Liver (tissue), 9 donors: ENCODE measurements around the gene BCR. TPM values are rescaled to one million over a fixed set of nuclear protein-coding genes. Genes with fewer than 3 reads are reported as not detected.

ENCODE experiments used
- DNase-seq: peaks from one replicate; pipeline ENCODE4 v3.0.0-alpha.2; 2017; ENCODE audit warnings: low spot score
- H3K27ac ChIP-seq, 2 donors: one replicate each; pipeline ENCODE4 v1.7.0; 2013; ENCODE audit warnings: inconsistent platforms in 2 of 2, low read length in 2 of 2, control low read depth in 1 of 2, low read depth in 1 of 2, mild to moderate bottlenecking in 1 of 2
- H3K27me3 ChIP-seq, 4 donors: one replicate each; pipeline versions ENCODE4 v1.6.1 to v1.7.0; 2013; ENCODE audit warnings: low read length in 3 of 4, inconsistent platforms in 1 of 4, mild to moderate bottlenecking in 1 of 4, moderate library complexity in 1 of 4; ENCODE audit not compliant: control insufficient read depth in 4 of 4, insufficient read depth in 4 of 4
- H3K36me3 ChIP-seq, 4 donors: one replicate each; pipeline versions ENCODE4 v1.6.1 to v1.7.0; 2013; ENCODE audit warnings: low read length in 3 of 4, mild to moderate bottlenecking in 3 of 4, low read depth in 1 of 4, moderate library complexity in 1 of 4; ENCODE audit not compliant: control insufficient read depth in 4 of 4, insufficient read depth in 3 of 4
- H3K4me1 ChIP-seq, 4 donors: one replicate each; pipeline versions ENCODE4 v1.6.1 to v1.7.0; 2013; ENCODE audit warnings: low read length in 3 of 4, mild to moderate bottlenecking in 3 of 4, moderate library complexity in 1 of 4; ENCODE audit not compliant: control insufficient read depth in 4 of 4, insufficient read depth in 4 of 4
- H3K4me3 ChIP-seq, 3 donors: one replicate each; pipeline versions ENCODE4 v1.6.1 to v1.7.0; 2013; ENCODE audit warnings: low read length in 3 of 3, control low read depth in 1 of 3, low read depth in 1 of 3, mild to moderate bottlenecking in 1 of 3
- H3K9ac ChIP-seq, 2 donors: one replicate each; pipeline ENCODE4 v1.7.0; 2013; ENCODE audit warnings: low read length in 2 of 2, mild to moderate bottlenecking in 2 of 2, moderate library complexity in 2 of 2, control low read depth in 1 of 2, low read depth in 1 of 2
- H3K9me3 ChIP-seq, 4 donors: one replicate each; pipeline versions ENCODE4 v1.6.1 to v1.7.0; 2013; ENCODE audit warnings: low read length in 3 of 4; ENCODE audit not compliant: control insufficient read depth in 4 of 4
- EGR1 ChIP-seq, 2 donors: IDR thresholded peaks; 2 replicates each; pipeline ENCODE4 v1.6.1; 2016 to 2018; ENCODE audit warnings: antibody characterized with exemption in 2 of 2, low read depth in 2 of 2
- FOXA1 ChIP-seq: IDR thresholded peaks from 2 replicates; pipeline ENCODE4 v1.6.1; 2016; ENCODE audit warnings: antibody characterized with exemption
- FOXA2 ChIP-seq: IDR thresholded peaks from 2 replicates; pipeline ENCODE4 v1.6.1; 2016; ENCODE audit warnings: antibody characterized with exemption
- GABPA ChIP-seq, 2 donors: IDR thresholded peaks in 1 of 2; conservative IDR thresholded peaks in 1 of 2; 2 replicates each; pipeline ENCODE4 v1.6.1; 2016; ENCODE audit warnings: antibody characterized with exemption in 2 of 2, mild to moderate bottlenecking in 1 of 2, moderate library complexity in 1 of 2
- HNF4A ChIP-seq, 2 donors: conservative IDR thresholded peaks; 2 replicates each; pipeline ENCODE4 v1.6.1; 2016; ENCODE audit warnings: antibody characterized with exemption in 2 of 2, mild to moderate bottlenecking in 2 of 2
- JUND ChIP-seq, 2 donors: IDR thresholded peaks; 2 replicates each; pipeline ENCODE4 v1.6.1; 2016; ENCODE audit warnings: antibody characterized with exemption in 2 of 2
- NR2F2 ChIP-seq: IDR thresholded peaks from 2 replicates; pipeline ENCODE4 v1.6.1; 2016; ENCODE audit warnings: antibody characterized with exemption
- RAD21 ChIP-seq, 2 donors: IDR thresholded peaks; 2 replicates each; pipeline ENCODE4 v1.6.1; 2016; ENCODE audit warnings: antibody characterized with exemption in 2 of 2, mild to moderate bottlenecking in 2 of 2
- RXRA ChIP-seq, 2 donors: IDR thresholded peaks; 2 replicates each; pipeline ENCODE4 v1.6.1; 2017 to 2018; ENCODE audit warnings: antibody characterized with exemption in 2 of 2, mild to moderate bottlenecking in 1 of 2
- WGBS: extraction: QIAGEN DNeasy Blood & Tissue Kit; methylation state at CpG from one replicate; pipeline ENCODE4 v1.1.7; 2013; 5-methylcytosine and 5-hydroxymethylcytosine counted together
- polyA plus RNA-seq, 2 donors: library from polyadenylated mRNA; stranded (reverse) in 1 of 2; unstranded in 1 of 2; fragments of 200-250 nt in 1 of 2; fragments of >200 nt in 1 of 2; fragmentation: Nextera tagmentation in 1 of 2; extraction: Ambion mirVana in 1 of 2; gene quantifications; one replicate each; pipeline versions ENCODE4 v1.2.1 to v1.2.3, GENCODE V29; 2013 to 2015
- total RNA-seq, 2 donors: library from RNA; depleted of rRNA; stranded (reverse); fragments of >200 nt; gene quantifications; one replicate each; pipeline ENCODE4 v1.2.3, GENCODE V29; 2014
- TF ChIP-seq, protein P1 (sequence below): IDR thresholded peaks from 2 replicates; pipeline ENCODE4 v1.6.1; 2016; ENCODE audit warnings: antibody characterized with exemption
- TF ChIP-seq, protein P2 (sequence below): IDR thresholded peaks from 2 replicates; pipeline ENCODE4 v1.6.1; 2016; ENCODE audit warnings: antibody characterized with exemption
- TF ChIP-seq, protein P3 (sequence below): fragments of 150-350 bp; IDR thresholded peaks from 2 replicates; pipeline ENCODE4 v1.5.1; 2017; ENCODE audit warnings: improper control_type of control experiment, low read depth, low read length; ENCODE audit not compliant: missing input control
- donor health status: healthy.
- donor health status: healthy.
- donor health status: healthy.
- donor health status: healthy.
- donor health status: healthy.

The BCR gene
- total and polyA plus RNA-seq, 4 donors: 7.4 to 35.6 (median 18.3) TPM

DNA sequence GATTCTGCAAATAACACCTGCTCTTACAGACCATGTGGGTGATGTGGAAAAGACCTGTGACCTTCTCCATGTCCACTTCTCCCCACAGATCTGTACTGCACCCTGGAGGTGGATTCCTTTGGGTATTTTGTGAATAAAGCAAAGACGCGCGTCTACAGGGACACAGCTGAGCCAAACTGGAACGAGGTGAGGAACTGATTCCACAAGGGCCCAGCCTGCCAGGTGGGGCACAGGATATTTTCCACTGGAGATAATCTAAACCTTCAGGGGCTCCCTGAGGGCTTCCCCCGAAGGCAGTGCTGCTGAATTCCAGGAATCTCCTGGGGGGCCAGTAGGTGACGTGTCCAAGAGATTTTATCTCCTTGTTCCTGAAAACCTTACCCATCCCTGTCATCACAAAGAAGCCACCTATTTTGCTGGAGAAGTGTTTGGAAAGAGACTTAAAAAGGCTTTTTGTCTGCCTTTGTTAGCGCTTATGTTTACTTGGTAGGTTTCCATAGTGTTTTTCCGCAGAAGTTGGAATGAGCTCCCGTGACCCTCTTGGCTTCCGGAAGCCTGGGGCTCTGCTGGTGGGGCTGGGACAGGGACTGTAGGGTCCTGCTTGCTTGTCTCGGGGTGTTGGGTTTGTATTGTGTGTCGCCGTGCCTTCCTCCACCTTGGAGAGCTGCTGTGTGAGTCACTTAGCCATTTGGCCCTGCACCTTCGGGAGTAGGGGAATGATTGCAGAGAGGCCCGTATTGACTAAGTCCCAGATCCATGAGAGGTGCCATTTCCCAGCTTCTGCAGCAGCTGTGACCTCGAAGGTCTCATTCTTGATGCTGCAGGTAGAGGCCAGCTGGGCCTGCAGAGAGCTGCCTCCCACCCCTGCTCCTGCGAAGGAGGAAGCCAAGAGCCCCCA, 112.4 kb downstream of the BCR start:
- WGBS: 95% methylated on average over 17 of the region's 17 CpGs

DNA sequence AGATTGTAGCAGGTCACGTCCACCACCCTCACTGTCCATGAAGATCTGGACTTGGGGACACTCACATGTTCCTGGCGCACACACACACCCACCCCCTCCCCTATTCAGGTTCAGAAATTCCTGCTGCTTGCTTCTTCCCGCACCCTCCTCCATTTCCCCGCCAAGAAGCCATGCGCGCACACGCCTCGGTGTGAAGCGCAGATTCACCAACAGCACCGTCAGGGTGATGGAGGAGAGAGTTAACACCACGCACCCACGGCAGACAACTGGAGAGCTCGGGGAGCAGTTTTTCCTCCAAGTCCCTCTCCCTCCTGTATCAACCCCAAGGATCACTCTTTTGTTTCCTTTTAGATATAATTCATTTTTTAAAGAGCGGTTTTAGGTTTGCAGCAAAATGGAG, 113.4 kb downstream of the BCR start:
- Histone ChIP-seq H3K4me1 (peaks cover 0 to 13% (median 7%) of the 10 kb centered on the region in 4 donors), H3K9me3 (no peaks in the 10 kb centered on the region), H3K27ac (no peak overlapping the region), H3K9ac (no peak overlapping the region), H3K4me3 (no peak overlapping the region), H3K27me3 (no peaks in the 10 kb centered on the region), H3K36me3 (peaks cover 11 to 54% (median 29%) of the 10 kb centered on the region in 4 donors)
- DNase-seq: no peak
- no peak for TF ChIP-seq GABPA (IDR thresholded peaks at IDR 0.05 in 1 of 2, conservative IDR thresholded peaks at IDR 0.05 in 1 of 2)
- no peak for TF ChIP-seq RXRA (IDR thresholded peaks at IDR 0.05)
- WGBS: 97% methylated on average over 14 of the region's 14 CpGs

More for the DNA sequence above, 112.4 kb downstream of the BCR start:
- Histone ChIP-seq H3K4me1 (peaks cover 0 to 13% (median 7%) of the 10 kb centered on the region in 4 donors), H3K4me3 (no peak overlapping the region), H3K27ac (no peak overlapping the region), H3K9ac (no peak overlapping the region), H3K27me3 (no peaks in the 10 kb centered on the region), H3K36me3 (peaks cover 11 to 55% (median 27%) of the 10 kb centered on the region in 4 donors), H3K9me3 (no peaks in the 10 kb centered on the region)
- TF ChIP-seq JUND (IDR thresholded peaks at IDR 0.05) (no peak), FOXA1 (no peak), EGR1 (IDR thresholded peaks at IDR 0.05; ENCODE audit: low read depth in 2 of 2) (no peak), NR2F2 (no peak)
- DNase-seq: no peak

DNA sequence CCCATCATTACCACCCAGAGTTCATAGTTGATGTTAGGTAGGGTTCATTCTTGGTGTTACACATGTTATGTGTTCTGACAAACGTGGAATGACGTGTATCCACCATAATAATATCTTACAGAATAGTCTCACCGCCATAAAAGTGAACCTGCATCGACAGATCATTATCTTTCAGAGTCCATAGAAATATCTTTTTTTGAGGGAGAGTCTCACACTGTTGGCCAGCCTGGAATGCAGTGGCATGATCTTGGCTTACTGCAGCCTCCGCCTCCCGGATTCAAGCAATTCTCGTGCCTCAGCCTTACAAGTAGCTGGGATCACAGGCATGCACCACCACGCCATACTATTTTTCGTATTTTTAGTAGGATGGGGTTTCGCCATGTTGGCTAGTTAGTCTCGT, 113.9 kb downstream of the BCR start:
- Histone ChIP-seq H3K27me3 (no peaks in the 10 kb centered on the region), H3K36me3 (peaks cover 11 to 54% (median 29%) of the 10 kb centered on the region in 4 donors), H3K4me3 (no peak overlapping the region), H3K9ac (no peak overlapping the region), H3K9me3 (no peaks in the 10 kb centered on the region), H3K27ac (no peak overlapping the region), H3K4me1 (peaks cover 0 to 13% (median 7%) of the 10 kb centered on the region in 4 donors)
- no peak for DNase-seq
- TF ChIP-seq EGR1 (IDR thresholded peaks at IDR 0.05; ENCODE audit: low read depth in 2 of 2) (no peak), FOXA2 (no peak), RXRA (IDR thresholded peaks at IDR 0.05) (no peak), GABPA (IDR thresholded peaks at IDR 0.05 in 1 of 2, conservative IDR thresholded peaks at IDR 0.05 in 1 of 2) (no peak)
- TF ChIP-seq, protein P1, sequence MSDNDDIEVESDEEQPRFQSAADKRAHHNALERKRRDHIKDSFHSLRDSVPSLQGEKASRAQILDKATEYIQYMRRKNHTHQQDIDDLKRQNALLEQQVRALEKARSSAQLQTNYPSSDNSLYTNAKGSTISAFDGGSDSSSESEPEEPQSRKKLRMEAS: no peak
- TF ChIP-seq, protein P2, sequence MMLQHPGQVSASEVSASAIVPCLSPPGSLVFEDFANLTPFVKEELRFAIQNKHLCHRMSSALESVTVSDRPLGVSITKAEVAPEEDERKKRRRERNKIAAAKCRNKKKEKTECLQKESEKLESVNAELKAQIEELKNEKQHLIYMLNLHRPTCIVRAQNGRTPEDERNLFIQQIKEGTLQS: no peak
- 96% methylated on average over 11 of the region's 11 CpGs for WGBS

DNA sequence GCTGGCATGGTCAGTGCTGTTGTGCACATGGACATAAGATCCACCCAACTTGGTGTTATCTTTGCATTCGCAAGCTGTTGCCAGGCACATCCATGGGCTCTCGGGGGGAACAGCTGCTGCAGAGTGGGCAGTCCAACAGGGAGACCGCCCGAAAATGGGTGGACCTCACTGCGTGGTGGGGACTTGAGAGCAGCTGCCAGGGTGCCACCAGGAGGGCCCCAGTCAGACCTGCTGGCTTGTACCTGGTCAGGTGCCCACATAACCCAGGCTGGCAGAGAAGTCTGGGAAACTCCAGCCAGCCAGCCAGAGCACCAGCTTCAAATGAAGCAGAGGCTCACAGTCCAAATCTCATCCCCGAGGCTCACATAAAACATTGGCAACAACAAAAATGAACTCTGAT, 120.2 kb downstream of the BCR start:
- no peaks in the 10 kb centered on the region for H3K9me3 ChIP-seq
- no peak for DNase-seq
- TF ChIP-seq HNF4A (conservative IDR thresholded peaks at IDR 0.05) (no peak), NR2F2 (no peak), RAD21 (IDR thresholded peaks at IDR 0.05) (no peak), JUND (IDR thresholded peaks at IDR 0.05) (no peak)
- TF ChIP-seq, protein P3, sequence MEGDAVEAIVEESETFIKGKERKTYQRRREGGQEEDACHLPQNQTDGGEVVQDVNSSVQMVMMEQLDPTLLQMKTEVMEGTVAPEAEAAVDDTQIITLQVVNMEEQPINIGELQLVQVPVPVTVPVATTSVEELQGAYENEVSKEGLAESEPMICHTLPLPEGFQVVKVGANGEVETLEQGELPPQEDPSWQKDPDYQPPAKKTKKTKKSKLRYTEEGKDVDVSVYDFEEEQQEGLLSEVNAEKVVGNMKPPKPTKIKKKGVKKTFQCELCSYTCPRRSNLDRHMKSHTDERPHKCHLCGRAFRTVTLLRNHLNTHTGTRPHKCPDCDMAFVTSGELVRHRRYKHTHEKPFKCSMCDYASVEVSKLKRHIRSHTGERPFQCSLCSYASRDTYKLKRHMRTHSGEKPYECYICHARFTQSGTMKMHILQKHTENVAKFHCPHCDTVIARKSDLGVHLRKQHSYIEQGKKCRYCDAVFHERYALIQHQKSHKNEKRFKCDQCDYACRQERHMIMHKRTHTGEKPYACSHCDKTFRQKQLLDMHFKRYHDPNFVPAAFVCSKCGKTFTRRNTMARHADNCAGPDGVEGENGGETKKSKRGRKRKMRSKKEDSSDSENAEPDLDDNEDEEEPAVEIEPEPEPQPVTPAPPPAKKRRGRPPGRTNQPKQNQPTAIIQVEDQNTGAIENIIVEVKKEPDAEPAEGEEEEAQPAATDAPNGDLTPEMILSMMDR: no peak
- H3K4me1 ChIP-seq: no peaks in the 10 kb centered on the region
- H3K36me3 ChIP-seq: peaks cover 6 to 38% (median 16%) of the 10 kb centered on the region in 4 donors
- H3K9ac ChIP-seq: no peak overlapping the region
- H3K27me3 ChIP-seq: no peaks in the 10 kb centered on the region
- no peak overlapping the region for H3K4me3 ChIP-seq
- WGBS: 88% methylated on average over 6 of the region's 6 CpGs
- H3K27ac ChIP-seq: no peak overlapping the region
